ENCODE measurements around the gene GPR68.
"Not testable (repeated sequence)": the region's sequence is repeated elsewhere in the genome, so short reads cannot be mapped to it uniquely, and the experiment has no call there.

The GPR68 gene

GRCh38 chr14:91186515-91187066 lies 57.9 kb downstream of the GPR68 start:
- peak; percentile 42 for DNase-seq (ENCODE audit: low read depth)
- TF ChIP-seq, protein P1, sequence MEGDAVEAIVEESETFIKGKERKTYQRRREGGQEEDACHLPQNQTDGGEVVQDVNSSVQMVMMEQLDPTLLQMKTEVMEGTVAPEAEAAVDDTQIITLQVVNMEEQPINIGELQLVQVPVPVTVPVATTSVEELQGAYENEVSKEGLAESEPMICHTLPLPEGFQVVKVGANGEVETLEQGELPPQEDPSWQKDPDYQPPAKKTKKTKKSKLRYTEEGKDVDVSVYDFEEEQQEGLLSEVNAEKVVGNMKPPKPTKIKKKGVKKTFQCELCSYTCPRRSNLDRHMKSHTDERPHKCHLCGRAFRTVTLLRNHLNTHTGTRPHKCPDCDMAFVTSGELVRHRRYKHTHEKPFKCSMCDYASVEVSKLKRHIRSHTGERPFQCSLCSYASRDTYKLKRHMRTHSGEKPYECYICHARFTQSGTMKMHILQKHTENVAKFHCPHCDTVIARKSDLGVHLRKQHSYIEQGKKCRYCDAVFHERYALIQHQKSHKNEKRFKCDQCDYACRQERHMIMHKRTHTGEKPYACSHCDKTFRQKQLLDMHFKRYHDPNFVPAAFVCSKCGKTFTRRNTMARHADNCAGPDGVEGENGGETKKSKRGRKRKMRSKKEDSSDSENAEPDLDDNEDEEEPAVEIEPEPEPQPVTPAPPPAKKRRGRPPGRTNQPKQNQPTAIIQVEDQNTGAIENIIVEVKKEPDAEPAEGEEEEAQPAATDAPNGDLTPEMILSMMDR (IDR thresholded peaks at IDR 0.05; ENCODE audit: insufficient read depth, low read depth, low read length, missing control alignments) = no peak
- no peak overlapping the region for H3K4me3 ChIP-seq (ENCODE audit: low read length)

- TF ChIP-seq, protein P1 (IDR thresholded peaks at IDR 0.05; ENCODE audit: insufficient read depth, low read depth, low read length, missing control alignments) = no peak
- no peak overlapping the region for H3K4me3 ChIP-seq (ENCODE audit: low read length)
- no peak for DNase-seq (ENCODE audit: low read depth)
These were observed 58.8 kb downstream of the GPR68 start for GRCh38 chr14:91185721-91186120.

GRCh38 chr14:91184559-91184958 lies 59.9 kb downstream of the GPR68 start:
- H3K4me3 ChIP-seq (ENCODE audit: low read length) = no peak overlapping the region
- TF ChIP-seq, protein P1 (IDR thresholded peaks at IDR 0.05; ENCODE audit: insufficient read depth, low read depth, low read length, missing control alignments) = no peak
- no peak for DNase-seq (ENCODE audit: low read depth)

DNA sequence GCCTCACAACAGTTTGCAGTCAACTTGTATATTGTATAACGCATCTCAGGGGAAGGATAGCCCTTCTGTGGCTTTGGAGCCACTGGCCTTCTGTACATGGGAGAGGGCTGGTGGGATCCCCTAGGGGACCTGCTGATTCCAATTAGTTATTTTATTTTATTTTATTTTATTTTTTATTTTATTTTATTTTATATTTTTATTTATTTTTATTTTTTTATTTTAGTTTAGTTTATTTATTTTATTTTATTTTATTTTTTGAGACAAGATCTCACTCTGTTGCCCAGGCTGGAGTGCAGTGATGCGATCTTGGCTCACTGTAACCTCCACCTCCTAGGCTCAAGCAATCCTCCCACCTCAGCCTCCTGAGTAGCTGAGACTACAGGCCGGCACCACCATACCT lies 61.8 kb downstream of the GPR68 start:
- DNase-seq (ENCODE audit: low read depth); H3K4me3 ChIP-seq (ENCODE audit: low read length): not testable (repeated sequence)

All from epithelial cell of esophagus (primary cell).